ENCODE results near the gene ATF7. TPM values are rescaled to one million over a fixed set of nuclear protein-coding genes. Genes with fewer than 3 reads are reported as not detected.

ATF7 gene
- total and polyA plus RNA-seq, 2 donors (not counting 3 experiments of a cell fraction or from before 2014, with no cell fraction given) = 36.0 to 68.5 TPM

GRCh38 chr12:53524476-53524875 is 101.7 kb downstream of the ATF7 start:
- H3K9ac ChIP-seq (replicated peaks; ENCODE audit: extremely low read depth, insufficient read depth, low read length) = no peak overlapping the region
- TF ChIP-seq MYC (IDR thresholded peaks at IDR 0.05; ENCODE audit: low read depth, low read length) (no peak), FOS (IDR thresholded peaks at IDR 0.05; ENCODE audit: borderline replicate concordance, insufficient read depth, low read length) (no peak), MAX (IDR thresholded peaks at IDR 0.05; ENCODE audit: insufficient read depth, insufficient read length) (no peak), POLR2A (IDR thresholded peaks at IDR 0.05; ENCODE audit: low read depth, low read length) (no peak), POLR2AphosphoS5 (IDR thresholded peaks at IDR 0.05; ENCODE audit: insufficient read depth, low read depth, low read length) (no peak), EZH2 (IDR thresholded peaks at IDR 0.05; ENCODE audit: borderline replicate concordance, low read depth, low read length, severe bottlenecking) (no peak), CTCF (IDR thresholded peaks at IDR 0.05; ENCODE audit: extremely low read depth in 1 of 2, insufficient read depth in 1 of 2, low read depth in 1 of 2, low read length in 2 of 2) (no peak), JUN (IDR thresholded peaks at IDR 0.05; ENCODE audit: borderline replicate concordance, insufficient read depth, insufficient read length, low read depth) (no peak), GATA2 (IDR thresholded peaks at IDR 0.05; ENCODE audit: insufficient read depth, insufficient read length, low read depth, low read length) (no peak)
- BruUV-seq (replicated peaks) = no TSS peak
- H3K79me2 ChIP-seq (ENCODE audit: control insufficient read depth, insufficient read depth, low read length) = no peaks in the 10 kb centered on the region
- H3K4me2 ChIP-seq (ENCODE audit: insufficient read depth, low read length) = no peak overlapping the region
- H3K4me1 ChIP-seq (ENCODE audit: control insufficient read depth, extremely low read depth, insufficient read depth, low read length) = no peaks in the 10 kb centered on the region
- intact Hi-C loops (cut with micrococcal nuclease) = no loop called here
- no peak overlapping the region for H3K27ac ChIP-seq (ENCODE audit: insufficient read depth, low read depth, low read length)
- H3K9me1 ChIP-seq (replicated peaks; ENCODE audit: control insufficient read depth, extremely low read depth, insufficient read depth, low read length) = no peaks in the 10 kb centered on the region
- H3K4me3 ChIP-seq (replicated peaks in 1 of 3; ENCODE audit: insufficient read depth in 1 of 3, low read depth in 1 of 3, low read length in 3 of 3) = no peak overlapping the region
- ChIA-PET CTCF (interaction anchor here (0.9 kb wide), 1 partner anchor 16 kb away, joined by 3 read pairs; no protein-coding TSS in a partner anchor), POLR2A (no interaction called here)
- FAIRE-seq (no peak), DNase-seq (ENCODE audit: low read depth, low spot score) (no peak)
- H2AFZ ChIP-seq (ENCODE audit: low read depth, low read length) = no peak overlapping the region
- H3K27me3 ChIP-seq (ENCODE audit: control insufficient read depth in 2 of 2, insufficient read depth in 2 of 2, low read length in 2 of 2) = no peaks in the 10 kb centered on the region
- dilution Hi-C loops (cut with MboI; ENCODE audit: extremely low pct_ligation_motif_present, low sequenced_read_pairs) = no loop called here
- H3K36me3 ChIP-seq (ENCODE audit: control insufficient read depth in 2 of 2, extremely low read depth in 1 of 2, insufficient read depth in 2 of 2, low read length in 2 of 2) = peaks cover 15 to 24% of the 10 kb centered on the region in 2 experiments
- H3K9me3 ChIP-seq (replicated peaks; ENCODE audit: control insufficient read depth, insufficient read depth, low read length) = no peaks in the 10 kb centered on the region
- H4K20me1 ChIP-seq (replicated peaks; ENCODE audit: control insufficient read depth, extremely low read depth, insufficient read depth, low read length) = no peaks in the 10 kb centered on the region
